ENCODE measurements around the gene FBXO31. TPM values are rescaled to one million over a fixed set of nuclear protein-coding genes. Genes with fewer than 3 reads are reported as not detected.
A peak's percentile ranks its signal among the peaks of the same experiment; 100 is the strongest.

Gene FBXO31
- total and polyA plus RNA-seq, 7 donors: 15.0 to 120 (median 86.7) TPM

GRCh38 chr16:87303962-87304521, 79.5 kb downstream of the FBXO31 start:
- WGBS, 2 donors: 94 to 95% methylated on average over 4 of the region's 4 CpGs
- H3K4me1 ChIP-seq: no peaks in the 10 kb centered on the region
- no peak for DNase-seq
- no peaks in the 10 kb centered on the region for H3K36me3 ChIP-seq
- H3K27me3 ChIP-seq: peaks cover 0 to 9% (median 0%) of the 10 kb centered on the region in 3 donors
- TF ChIP-seq, protein P1, sequence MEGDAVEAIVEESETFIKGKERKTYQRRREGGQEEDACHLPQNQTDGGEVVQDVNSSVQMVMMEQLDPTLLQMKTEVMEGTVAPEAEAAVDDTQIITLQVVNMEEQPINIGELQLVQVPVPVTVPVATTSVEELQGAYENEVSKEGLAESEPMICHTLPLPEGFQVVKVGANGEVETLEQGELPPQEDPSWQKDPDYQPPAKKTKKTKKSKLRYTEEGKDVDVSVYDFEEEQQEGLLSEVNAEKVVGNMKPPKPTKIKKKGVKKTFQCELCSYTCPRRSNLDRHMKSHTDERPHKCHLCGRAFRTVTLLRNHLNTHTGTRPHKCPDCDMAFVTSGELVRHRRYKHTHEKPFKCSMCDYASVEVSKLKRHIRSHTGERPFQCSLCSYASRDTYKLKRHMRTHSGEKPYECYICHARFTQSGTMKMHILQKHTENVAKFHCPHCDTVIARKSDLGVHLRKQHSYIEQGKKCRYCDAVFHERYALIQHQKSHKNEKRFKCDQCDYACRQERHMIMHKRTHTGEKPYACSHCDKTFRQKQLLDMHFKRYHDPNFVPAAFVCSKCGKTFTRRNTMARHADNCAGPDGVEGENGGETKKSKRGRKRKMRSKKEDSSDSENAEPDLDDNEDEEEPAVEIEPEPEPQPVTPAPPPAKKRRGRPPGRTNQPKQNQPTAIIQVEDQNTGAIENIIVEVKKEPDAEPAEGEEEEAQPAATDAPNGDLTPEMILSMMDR (IDR thresholded peaks at IDR 0.05): no peak
- TF ChIP-seq EP300 (IDR thresholded peaks at IDR 0.05): no peak
- no peak for TF ChIP-seq POLR2AphosphoS5 (IDR thresholded peaks at IDR 0.05)
- no peak for TF ChIP-seq POLR2A (IDR thresholded peaks at IDR 0.05)
- no peaks in the 10 kb centered on the region for H3K9me3 ChIP-seq
- H3K4me3 ChIP-seq: no peak overlapping the region
- no peak overlapping the region for H3K27ac ChIP-seq
- intact Hi-C loops (cut with DNase I): no loop called here

GRCh38 chr16:87303431-87303930, 80.1 kb downstream of the FBXO31 start:
- H3K27me3 ChIP-seq: peaks cover 0 to 9% (median 0%) of the 10 kb centered on the region in 3 donors
- TF ChIP-seq EP300 (IDR thresholded peaks at IDR 0.05) (no peak), POLR2AphosphoS5 (IDR thresholded peaks at IDR 0.05) (no peak), POLR2A (IDR thresholded peaks at IDR 0.05) (no peak)
- TF ChIP-seq, protein P1 (IDR thresholded peaks at IDR 0.05): no peak
- intact Hi-C loops (cut with DNase I): no loop called here
- no peaks in the 10 kb centered on the region for H3K36me3 ChIP-seq
- H3K4me3 ChIP-seq: no peak overlapping the region
- no peaks in the 10 kb centered on the region for H3K4me1 ChIP-seq
- DNase-seq: no peak
- H3K9me3 ChIP-seq: no peaks in the 10 kb centered on the region
- no peak overlapping the region for H3K27ac ChIP-seq
- WGBS, 2 donors: 84 to 91% methylated on average over 7 of the region's 7 CpGs

GRCh38 chr16:87298857-87299465, 84.6 kb downstream of the FBXO31 start:
- intact Hi-C loops (cut with DNase I): no loop called here
- 89 to 93% methylated on average over 13 of the region's 13 CpGs for WGBS, 2 donors
- Histone ChIP-seq H3K4me1 (no peaks in the 10 kb centered on the region), H3K4me3 (no peak overlapping the region), H3K27ac (no peak overlapping the region), H3K9me3 (no peaks in the 10 kb centered on the region), H3K36me3 (no peaks in the 10 kb centered on the region), H3K27me3 (no peaks in the 10 kb centered on the region)
- TF ChIP-seq POLR2AphosphoS5 (IDR thresholded peaks at IDR 0.05) (no peak), POLR2A (IDR thresholded peaks at IDR 0.05) (no peak), EP300 (IDR thresholded peaks at IDR 0.05) (no peak)
- TF ChIP-seq, protein P1 (IDR thresholded peaks at IDR 0.05): no peak
- no peak for DNase-seq

- intact Hi-C loops (cut with DNase I): no loop called here
- H3K27ac ChIP-seq: no peak overlapping the region
- 55 to 67% methylated on average over 15 of the region's 15 CpGs for WGBS, 2 donors
- no peak for DNase-seq
- H3K36me3 ChIP-seq: no peaks in the 10 kb centered on the region
- H3K4me3 ChIP-seq: no peak overlapping the region
- no peaks in the 10 kb centered on the region for H3K4me1 ChIP-seq
- TF ChIP-seq, protein P1 (IDR thresholded peaks at IDR 0.05): peak in 2 of 4 experiments; percentile 16 to 55
- TF ChIP-seq EP300 (IDR thresholded peaks at IDR 0.05): no peak
- no peaks in the 10 kb centered on the region for H3K9me3 ChIP-seq
- no peaks in the 10 kb centered on the region for H3K27me3 ChIP-seq
These were observed 85.5 kb downstream of the FBXO31 start for GRCh38 chr16:87297918-87298631.

Measured in sigmoid colon (tissue), 7 donors.